ENCODE measurements around the gene SCNN1B. TPM values are rescaled to one million over a fixed set of nuclear protein-coding genes. Genes with fewer than 3 reads are reported as not detected.
A peak's percentile ranks its signal among the peaks of the same experiment; 100 is the strongest.

Gene SCNN1B
- total RNA-seq, 6 experiments from 2014 or later, result not detected

DNA sequence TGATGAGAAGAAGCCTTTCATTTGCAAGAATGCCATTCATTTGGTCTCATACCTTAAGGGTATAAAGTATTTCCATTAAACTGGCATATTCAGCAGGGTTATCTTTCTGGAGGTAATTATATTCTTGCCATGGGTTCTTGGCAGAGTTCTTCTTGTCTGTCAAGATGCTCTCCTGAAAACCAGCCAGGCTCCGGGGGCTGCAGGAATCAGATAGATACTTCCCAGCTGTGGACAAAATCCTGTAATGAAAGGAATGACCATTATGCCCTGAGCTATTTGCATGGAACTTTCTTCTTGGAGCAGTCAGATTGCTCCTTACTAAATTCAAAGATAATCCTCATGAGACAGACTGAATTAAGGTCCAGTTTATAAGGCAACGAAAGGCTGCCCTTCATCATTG, 103.9 kb downstream of the SCNN1B start:
- DNase-seq, result no peak
- peaks cover 30% of the 10 kb centered on the region for H3K4me1 Mint-ChIP-seq (ENCODE audit: low read depth)
- no peak overlapping the region for H3K4me3 Mint-ChIP-seq
- H3K27ac Mint-ChIP-seq, result no peak overlapping the region
- H3K27me3 Mint-ChIP-seq (ENCODE audit: insufficient read depth), result no peaks in the 10 kb centered on the region
- TF ChIP-seq, protein P1, sequence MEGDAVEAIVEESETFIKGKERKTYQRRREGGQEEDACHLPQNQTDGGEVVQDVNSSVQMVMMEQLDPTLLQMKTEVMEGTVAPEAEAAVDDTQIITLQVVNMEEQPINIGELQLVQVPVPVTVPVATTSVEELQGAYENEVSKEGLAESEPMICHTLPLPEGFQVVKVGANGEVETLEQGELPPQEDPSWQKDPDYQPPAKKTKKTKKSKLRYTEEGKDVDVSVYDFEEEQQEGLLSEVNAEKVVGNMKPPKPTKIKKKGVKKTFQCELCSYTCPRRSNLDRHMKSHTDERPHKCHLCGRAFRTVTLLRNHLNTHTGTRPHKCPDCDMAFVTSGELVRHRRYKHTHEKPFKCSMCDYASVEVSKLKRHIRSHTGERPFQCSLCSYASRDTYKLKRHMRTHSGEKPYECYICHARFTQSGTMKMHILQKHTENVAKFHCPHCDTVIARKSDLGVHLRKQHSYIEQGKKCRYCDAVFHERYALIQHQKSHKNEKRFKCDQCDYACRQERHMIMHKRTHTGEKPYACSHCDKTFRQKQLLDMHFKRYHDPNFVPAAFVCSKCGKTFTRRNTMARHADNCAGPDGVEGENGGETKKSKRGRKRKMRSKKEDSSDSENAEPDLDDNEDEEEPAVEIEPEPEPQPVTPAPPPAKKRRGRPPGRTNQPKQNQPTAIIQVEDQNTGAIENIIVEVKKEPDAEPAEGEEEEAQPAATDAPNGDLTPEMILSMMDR (IDR thresholded peaks at IDR 0.05), result no peak
- peaks cover 36% of the 10 kb centered on the region for H3K36me3 Mint-ChIP-seq (ENCODE audit: low read depth)
- no peaks in the 10 kb centered on the region for H3K9me3 Mint-ChIP-seq

DNA sequence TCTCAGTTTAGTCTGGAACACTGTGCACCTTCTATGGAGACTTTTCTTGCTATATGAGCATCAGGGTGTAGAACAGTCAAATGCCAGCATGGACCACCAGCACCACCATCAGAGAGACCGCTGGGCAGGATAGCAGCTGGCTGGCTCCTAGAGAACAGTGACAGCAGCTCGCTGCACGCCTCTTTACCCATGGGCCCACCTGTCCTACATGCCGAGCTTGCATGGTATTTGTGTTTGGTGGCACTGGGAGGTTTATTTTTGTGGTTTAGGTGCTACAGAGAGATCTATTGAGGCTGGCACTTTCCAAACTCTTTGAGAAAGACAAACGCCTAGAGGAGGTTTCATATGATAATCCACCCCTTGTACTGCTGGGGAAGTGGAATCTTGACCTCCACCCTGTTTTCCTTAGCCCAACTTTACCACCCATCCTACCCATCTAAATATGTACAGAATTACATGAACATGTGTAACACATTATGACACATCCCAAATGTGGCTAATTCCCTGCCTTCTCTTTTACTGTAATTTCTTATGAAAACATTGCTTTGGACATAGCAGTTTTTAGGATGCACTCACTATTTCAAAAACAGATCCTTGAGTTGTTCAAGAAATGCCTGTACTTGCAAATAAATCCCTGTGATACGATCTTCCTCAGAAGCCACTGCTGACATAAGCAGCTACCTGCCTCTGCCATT, 104.6 kb downstream of the SCNN1B start:
- H3K4me3 Mint-ChIP-seq, result no peak overlapping the region
- peaks cover 30% of the 10 kb centered on the region for H3K4me1 Mint-ChIP-seq (ENCODE audit: low read depth)
- DNase-seq, result no peak
- H3K27ac Mint-ChIP-seq, result no peak overlapping the region
- H3K27me3 Mint-ChIP-seq (ENCODE audit: insufficient read depth), result no peaks in the 10 kb centered on the region
- TF ChIP-seq, protein P1 (IDR thresholded peaks at IDR 0.05), result no peak
- no peaks in the 10 kb centered on the region for H3K9me3 Mint-ChIP-seq
- H3K36me3 Mint-ChIP-seq (ENCODE audit: low read depth), result peaks cover 29% of the 10 kb centered on the region

DNA sequence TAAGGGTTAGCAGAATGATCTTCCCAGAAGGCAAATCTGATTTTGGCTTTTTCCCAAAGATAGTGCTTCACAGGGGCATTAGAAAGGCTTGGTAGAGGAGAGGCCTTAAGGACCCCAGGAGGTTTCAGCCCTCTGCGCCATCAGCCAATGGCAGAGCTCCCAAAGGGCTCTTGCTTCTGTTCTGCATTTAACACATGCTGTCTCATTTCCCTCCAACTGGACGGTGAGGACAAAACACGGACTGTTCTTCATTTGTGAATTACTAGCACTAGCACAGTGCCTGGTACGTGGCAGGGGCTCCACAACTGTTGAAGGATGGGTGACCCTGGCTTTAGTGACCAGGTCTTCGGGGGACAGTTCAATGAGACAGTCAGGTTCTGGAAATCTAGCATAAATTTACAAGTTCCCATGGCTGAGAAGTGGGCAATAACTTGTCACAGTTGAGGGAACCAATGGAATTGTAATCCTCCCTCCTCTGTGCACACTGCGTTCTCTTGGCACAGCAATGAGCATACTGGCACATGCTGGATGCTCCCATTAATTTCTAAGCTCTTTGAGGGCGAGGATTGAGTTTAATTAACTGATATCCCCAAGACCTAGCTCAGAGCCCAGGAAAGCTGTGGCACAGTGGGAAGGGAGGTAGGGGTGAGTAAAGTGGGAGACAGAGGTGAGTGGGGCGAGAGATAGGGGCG, 105.5 kb downstream of the SCNN1B start:
- no peaks in the 10 kb centered on the region for H3K9me3 Mint-ChIP-seq
- peaks cover 30% of the 10 kb centered on the region for H3K4me1 Mint-ChIP-seq (ENCODE audit: low read depth)
- H3K4me3 Mint-ChIP-seq, result no peak overlapping the region
- TF ChIP-seq, protein P1 (IDR thresholded peaks at IDR 0.05), result no peak
- H3K27ac Mint-ChIP-seq, result no peak overlapping the region
- DNase-seq, result no peak
- peaks cover 27% of the 10 kb centered on the region for H3K36me3 Mint-ChIP-seq (ENCODE audit: low read depth)
- no peaks in the 10 kb centered on the region for H3K27me3 Mint-ChIP-seq (ENCODE audit: insufficient read depth)

DNA sequence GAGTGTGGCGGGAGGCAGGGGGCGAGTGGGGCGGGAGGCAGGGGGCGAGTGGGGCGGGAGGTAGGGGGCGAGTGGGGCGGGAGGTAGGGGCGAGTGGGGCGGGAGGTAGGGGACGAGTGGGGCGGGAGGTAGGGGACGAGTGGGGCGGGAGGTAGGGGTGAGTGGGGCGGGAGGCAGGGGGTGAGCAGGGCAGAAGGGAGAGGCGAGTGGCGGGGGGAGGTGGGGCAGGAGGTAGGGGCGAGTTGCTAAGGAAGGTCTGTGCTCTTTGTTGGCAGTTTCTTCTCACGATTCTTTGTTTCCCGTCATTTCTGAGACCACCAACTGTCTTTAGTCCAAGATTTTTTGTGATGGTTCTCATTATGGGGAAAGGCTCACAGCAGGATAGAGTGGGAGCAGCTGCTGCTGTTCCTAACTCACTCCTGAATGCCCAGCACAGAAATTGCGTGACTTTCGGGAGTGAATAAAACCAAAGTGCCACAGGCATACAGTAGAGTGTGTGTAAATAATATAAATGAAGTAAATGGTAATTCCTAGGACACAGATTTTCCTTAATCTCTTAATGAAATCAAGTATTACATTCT, 106.2 kb downstream of the SCNN1B start:
- TF ChIP-seq, protein P1 (IDR thresholded peaks at IDR 0.05), result no peak
- Mint-ChIP-seq H3K36me3 (ENCODE audit: low read depth) (peaks cover 19% of the 10 kb centered on the region), H3K27me3 (ENCODE audit: insufficient read depth) (peaks cover 2% of the 10 kb centered on the region; the same call in 1 of the 2 replicates), H3K9me3 (no peaks in the 10 kb centered on the region), H3K4me1 (ENCODE audit: low read depth) (peaks cover 30% of the 10 kb centered on the region), H3K4me3 (no peak overlapping the region), H3K27ac (peak overlapping the region; percentile 7; the same call in 1 of the 2 replicates)
- no peak for DNase-seq

DNA sequence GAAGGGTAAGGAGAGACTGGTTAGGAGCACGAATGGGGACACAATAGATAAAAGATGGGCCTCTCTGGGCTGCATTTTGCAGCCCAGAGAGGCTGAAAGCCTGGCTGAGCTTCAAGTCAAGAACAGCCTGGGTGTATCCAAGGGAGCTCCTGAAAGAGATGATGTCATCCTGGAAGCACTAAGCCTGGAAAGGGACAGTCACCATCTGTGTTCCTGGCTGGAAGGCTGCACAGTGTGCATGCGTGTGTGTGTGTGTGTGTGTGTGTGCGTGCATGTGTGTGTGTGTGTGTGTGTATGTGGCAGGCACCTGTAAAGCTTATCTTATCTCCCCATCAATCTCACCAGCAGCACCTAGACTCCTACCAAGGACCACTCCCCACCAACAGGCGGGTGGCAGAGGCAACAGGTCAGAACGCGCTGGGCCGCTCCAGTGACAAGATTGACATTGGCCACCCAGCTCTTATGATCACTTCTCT, 106.8 kb downstream of the SCNN1B start:
- H3K27me3 Mint-ChIP-seq (ENCODE audit: insufficient read depth), result peaks cover 3% of the 10 kb centered on the region; the same call in 1 of the 2 replicates
- no peaks in the 10 kb centered on the region for H3K9me3 Mint-ChIP-seq
- TF ChIP-seq, protein P1 (IDR thresholded peaks at IDR 0.05), result no peak
- peaks cover 30% of the 10 kb centered on the region for H3K4me1 Mint-ChIP-seq (ENCODE audit: low read depth)
- H3K27ac Mint-ChIP-seq, result peak overlapping the region; percentile 7; the same call in 1 of the 2 replicates
- no peak overlapping the region for H3K4me3 Mint-ChIP-seq
- DNase-seq, result peak; percentile 76
- peaks cover 18% of the 10 kb centered on the region for H3K36me3 Mint-ChIP-seq (ENCODE audit: low read depth)

Measured in HFFc6 (cell line).